Measurements from ENCODE around the gene NINJ2.

- TF ChIP-seq CTCF (conservative IDR thresholded peaks at IDR 0.05; ENCODE audit: low read length) (no peak), EZH2phosphoT487 (IDR thresholded peaks at IDR 0.05; ENCODE audit: borderline replicate concordance) (no peak)
These were observed 50.4 kb downstream of the NINJ2 start for GRCh38 chr12:612886-613285.
